Left ventricle myocardium superior (tissue), 1 donor: ENCODE measurements around the gene SYNGR1. TPM values are rescaled to one million over a fixed set of nuclear protein-coding genes. Genes with fewer than 3 reads are reported as not detected.

Experiments
- total RNA-seq: library from RNA; stranded (reverse); fragmentation: NEBNext Ultra II Directional; extraction: Animal tissue kit (Norgen Biotek cat#: 25700); gene quantifications from one replicate; pipeline ENCODE4 v1.2.1, GENCODE V29; 2021
- donor health status: DM: no; HTN: yes; CAD: no; lungs with severe emphysema.

The SYNGR1 gene
- total RNA-seq, 1 donor from 2014 or later, result 41.3 TPM

Other genes starting within 250 kb of the SYNGR1 start
- 79.2 TPM for gene CBX7, start 197.3 kb upstream of the SYNGR1 start, total RNA-seq
- 19.9 TPM for gene PDGFB, start 105.0 kb upstream of the SYNGR1 start, total RNA-seq
- gene RPL3, start 30.4 kb upstream of the SYNGR1 start, total RNA-seq, result 319 TPM
- gene TAB1, start 49.8 kb downstream of the SYNGR1 start, total RNA-seq, result 18.4 TPM
- 6.3 TPM for gene MGAT3, start 107.0 kb downstream of the SYNGR1 start, total RNA-seq
- gene MIEF1, start 152.3 kb downstream of the SYNGR1 start, total RNA-seq, result 16.1 TPM
- gene ATF4, start 170.6 kb downstream of the SYNGR1 start, total RNA-seq, result 214 TPM
- gene RPS19BP1, start 182.8 kb downstream of the SYNGR1 start, total RNA-seq, result 58.1 TPM
- gene CACNA1I, start 220.8 kb downstream of the SYNGR1 start, total RNA-seq, result not detected